Peyer's patch (tissue), 4 donors: ENCODE data around the gene RAB5A. TPM values are rescaled to one million over a fixed set of nuclear protein-coding genes. Genes with fewer than 3 reads are reported as not detected.
"Not testable (repeated sequence)": the region's sequence is repeated elsewhere in the genome, so short reads cannot be mapped to it uniquely, and the experiment has no call there.

Source experiments
- DNase-seq, 3 donors: peaks; one replicate each; pipeline ENCODE4 v3.0.0-alpha.2; 2017 to 2019
- H3K27ac ChIP-seq, 4 donors: fragments of 200-600 bp; sonication (generic); one replicate each; pipeline ENCODE4 v1.5.1; 2016 to 2019
- H3K27me3 ChIP-seq, 2 donors: fragments of 200-600 bp; sonication (generic); one replicate each; pipeline ENCODE4 v1.5.1; 2019
- H3K36me3 ChIP-seq, 3 donors: fragments of 200-600 bp; sonication (generic); one replicate each; pipeline ENCODE4 v1.5.1; 2016 to 2019
- H3K4me1 ChIP-seq, 4 donors: fragments of 200-600 bp; sonication (generic); one replicate each; pipeline ENCODE4 v1.5.1; 2016 to 2019
- H3K4me3 ChIP-seq, 4 donors: fragments of 200-600 bp; sonication (generic); 1 replicate in 3 of 4; 2 replicates in 1 of 4; pipeline ENCODE4 v1.5.1; 2016 to 2019; ENCODE audit warnings: mild to moderate bottlenecking in 1 of 4
- H3K9me3 ChIP-seq, 4 donors: fragments of 200-600 bp; sonication (generic); one replicate each; pipeline ENCODE4 v1.5.1; 2016 to 2019; ENCODE audit warnings: mild to moderate bottlenecking in 1 of 4
- POLR2A ChIP-seq, 2 donors: fragments of 450-650 bp; IDR thresholded peaks; one replicate each; pipeline ENCODE4 v1.5.1; 2017; ENCODE audit warnings: antibody characterized with exemption in 2 of 2, mild to moderate bottlenecking in 2 of 2, moderate library complexity in 2 of 2
- total RNA-seq, 4 donors: library from RNA; depleted of rRNA; stranded (reverse); fragments of >200 nt; gene quantifications; one replicate each; pipeline ENCODE4 v1.1.0, GENCODE V29; 2016
- TF ChIP-seq, protein P1 (sequence below), 6 experiments: fragments of 450-650 bp in 4 of 6; fragments of 200-600 bp in 2 of 6; sonication (generic) in 1 of 6; IDR thresholded peaks; one replicate each; pipeline ENCODE4 v1.5.1; 2017 to 2019; ENCODE audit warnings: antibody characterized with exemption in 6 of 6, mild to moderate bottlenecking in 3 of 6, moderate library complexity in 1 of 6

The RAB5A gene
- total RNA-seq, 4 donors from 2014 or later: 56.9 to 80.4 (median 66.2) TPM

DNA sequence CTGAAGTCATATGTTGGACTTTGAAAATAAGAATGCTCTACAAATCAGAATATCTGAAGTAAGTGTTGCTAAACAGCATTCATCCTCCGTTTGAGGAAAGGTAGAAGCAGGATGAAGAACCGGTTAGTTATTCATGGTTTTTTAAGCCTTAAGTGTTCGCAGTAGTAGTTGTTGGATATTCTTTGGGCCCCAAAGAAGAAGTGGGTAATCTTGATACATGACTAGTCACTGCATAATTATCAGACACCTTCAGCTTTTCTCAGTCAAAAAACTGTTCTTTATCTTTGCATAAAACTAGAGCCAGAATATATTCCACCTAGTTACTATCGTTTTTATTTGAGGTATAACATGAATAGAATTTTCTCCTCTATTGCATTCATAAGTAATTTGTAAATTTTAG is 13.8 kb downstream of the RAB5A start:
- no peaks in the 10 kb centered on the region for H3K36me3 ChIP-seq
- no peaks in the 10 kb centered on the region for H3K4me1 ChIP-seq
- no peak overlapping the region for H3K4me3 ChIP-seq
- no peaks in the 10 kb centered on the region for H3K27me3 ChIP-seq
- no peak overlapping the region for H3K27ac ChIP-seq
- DNase-seq: no peak
- no peak for TF ChIP-seq POLR2A (IDR thresholded peaks at IDR 0.05)
- TF ChIP-seq, protein P1, sequence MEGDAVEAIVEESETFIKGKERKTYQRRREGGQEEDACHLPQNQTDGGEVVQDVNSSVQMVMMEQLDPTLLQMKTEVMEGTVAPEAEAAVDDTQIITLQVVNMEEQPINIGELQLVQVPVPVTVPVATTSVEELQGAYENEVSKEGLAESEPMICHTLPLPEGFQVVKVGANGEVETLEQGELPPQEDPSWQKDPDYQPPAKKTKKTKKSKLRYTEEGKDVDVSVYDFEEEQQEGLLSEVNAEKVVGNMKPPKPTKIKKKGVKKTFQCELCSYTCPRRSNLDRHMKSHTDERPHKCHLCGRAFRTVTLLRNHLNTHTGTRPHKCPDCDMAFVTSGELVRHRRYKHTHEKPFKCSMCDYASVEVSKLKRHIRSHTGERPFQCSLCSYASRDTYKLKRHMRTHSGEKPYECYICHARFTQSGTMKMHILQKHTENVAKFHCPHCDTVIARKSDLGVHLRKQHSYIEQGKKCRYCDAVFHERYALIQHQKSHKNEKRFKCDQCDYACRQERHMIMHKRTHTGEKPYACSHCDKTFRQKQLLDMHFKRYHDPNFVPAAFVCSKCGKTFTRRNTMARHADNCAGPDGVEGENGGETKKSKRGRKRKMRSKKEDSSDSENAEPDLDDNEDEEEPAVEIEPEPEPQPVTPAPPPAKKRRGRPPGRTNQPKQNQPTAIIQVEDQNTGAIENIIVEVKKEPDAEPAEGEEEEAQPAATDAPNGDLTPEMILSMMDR (IDR thresholded peaks at IDR 0.05): no peak
- H3K9me3 ChIP-seq: no peaks in the 10 kb centered on the region

DNA sequence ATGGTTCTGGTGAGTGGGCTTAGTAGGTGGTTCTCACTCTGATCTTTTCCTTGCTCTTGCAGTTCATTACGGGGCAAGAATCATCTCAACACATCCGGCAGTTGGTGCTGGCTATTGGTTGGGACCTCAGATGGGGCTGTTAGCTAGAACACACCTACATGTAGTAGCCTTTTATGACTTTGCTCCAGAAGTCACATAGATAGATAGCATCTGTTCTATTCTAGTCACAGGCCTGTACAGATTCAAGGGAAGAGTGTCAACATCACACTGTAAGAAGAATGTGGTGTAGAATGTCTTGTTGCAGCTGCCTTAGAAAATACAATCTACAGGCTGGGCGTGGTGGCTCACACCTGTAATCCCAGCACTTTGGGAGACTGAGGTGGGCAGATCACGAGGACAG is 15.1 kb downstream of the RAB5A start:
- no peaks in the 10 kb centered on the region for H3K4me1 ChIP-seq
- no peak for DNase-seq
- no peaks in the 10 kb centered on the region for H3K36me3 ChIP-seq
- H3K9me3 ChIP-seq: no peaks in the 10 kb centered on the region
- H3K4me3 ChIP-seq: no peak overlapping the region
- H3K27ac ChIP-seq: no peak overlapping the region
- TF ChIP-seq, protein P1 (IDR thresholded peaks at IDR 0.05): no peak
- TF ChIP-seq POLR2A (IDR thresholded peaks at IDR 0.05): no peak
- H3K27me3 ChIP-seq: no peaks in the 10 kb centered on the region

DNA sequence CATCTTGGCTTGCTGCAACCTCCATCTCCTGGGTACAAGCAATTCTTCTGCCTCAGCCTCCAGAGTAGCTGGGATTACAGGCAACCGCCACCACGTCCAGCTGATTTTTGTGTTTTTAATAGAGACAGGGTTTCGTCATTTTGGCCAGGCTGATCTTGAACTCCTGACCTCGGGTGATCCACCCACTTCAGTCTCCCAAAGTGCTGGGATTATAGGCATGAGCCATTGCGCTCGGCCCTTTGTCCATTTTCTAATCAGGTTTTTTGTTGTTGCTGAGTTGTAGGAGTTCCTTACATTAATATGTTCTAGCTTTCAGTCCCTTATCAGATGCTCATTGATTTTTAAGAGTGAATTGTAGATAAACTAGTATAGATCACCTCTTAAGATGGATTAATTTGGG is 20.3 kb downstream of the RAB5A start:
- H3K27me3 ChIP-seq: no peaks in the 10 kb centered on the region
- no peaks in the 10 kb centered on the region for H3K36me3 ChIP-seq
- H3K9me3 ChIP-seq: no peaks in the 10 kb centered on the region
- TF ChIP-seq POLR2A (IDR thresholded peaks at IDR 0.05): no peak
- TF ChIP-seq, protein P1 (IDR thresholded peaks at IDR 0.05): no peak
- no peaks in the 10 kb centered on the region for H3K4me1 ChIP-seq
- no peak overlapping the region for H3K27ac ChIP-seq
- no peak overlapping the region for H3K4me3 ChIP-seq
- no peak for DNase-seq

DNA sequence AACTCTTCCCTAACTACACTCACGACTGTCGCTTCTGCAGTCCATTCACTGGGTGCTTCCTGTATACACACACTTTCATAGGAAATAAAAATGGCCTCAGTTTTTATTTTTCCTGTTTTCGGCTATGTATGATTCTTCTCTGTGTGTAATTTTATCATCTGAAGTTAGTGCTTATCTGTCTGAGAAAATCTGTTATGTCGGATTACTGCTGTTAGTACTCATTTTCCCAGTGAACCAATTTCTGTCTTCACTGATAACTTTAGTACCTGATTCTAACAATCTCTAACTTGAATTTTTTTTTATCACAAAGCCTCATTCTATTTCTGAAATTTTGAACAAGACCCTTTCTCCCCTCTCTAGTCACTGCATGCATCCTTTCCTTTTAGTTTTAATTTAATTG is 20.9 kb downstream of the RAB5A start:
- H3K9me3 ChIP-seq: no peaks in the 10 kb centered on the region
- no peaks in the 10 kb centered on the region for H3K27me3 ChIP-seq
- no peaks in the 10 kb centered on the region for H3K4me1 ChIP-seq
- H3K27ac ChIP-seq: no peak overlapping the region
- H3K36me3 ChIP-seq: no peaks in the 10 kb centered on the region
- no peak for DNase-seq
- H3K4me3 ChIP-seq: no peak overlapping the region
- no peak for TF ChIP-seq POLR2A (IDR thresholded peaks at IDR 0.05)
- TF ChIP-seq, protein P1 (IDR thresholded peaks at IDR 0.05): no peak

DNA sequence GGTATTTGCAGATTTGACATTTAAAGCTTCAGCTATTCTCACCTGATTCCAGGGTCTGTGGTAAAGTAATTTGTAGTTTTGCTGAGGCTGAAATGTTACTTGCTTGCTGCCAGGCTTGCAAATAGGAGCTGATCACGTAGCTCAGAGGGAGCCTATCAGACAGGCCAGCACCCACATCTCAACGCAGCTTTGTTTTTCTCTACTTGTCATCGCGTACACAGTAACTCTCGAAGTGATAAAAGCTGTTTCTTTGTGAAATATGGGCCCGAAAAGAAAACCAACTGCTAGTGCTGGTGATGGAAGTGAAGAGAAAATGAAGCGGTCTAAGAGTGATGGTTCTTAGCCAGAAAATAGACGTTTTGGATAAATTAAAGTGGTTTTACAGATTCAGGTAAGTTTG is 23.4 kb downstream of the RAB5A start:
- no peaks in the 10 kb centered on the region for H3K9me3 ChIP-seq
- H3K36me3 ChIP-seq: peaks cover 0 to 12% (median 0%) of the 10 kb centered on the region in 3 donors
- TF ChIP-seq POLR2A (IDR thresholded peaks at IDR 0.05): no peak
- TF ChIP-seq, protein P1 (IDR thresholded peaks at IDR 0.05): no peak
- H3K4me1 ChIP-seq: no peaks in the 10 kb centered on the region
- no peaks in the 10 kb centered on the region for H3K27me3 ChIP-seq
- no peak overlapping the region for H3K4me3 ChIP-seq
- H3K27ac ChIP-seq: no peak overlapping the region
- no peak for DNase-seq

DNA sequence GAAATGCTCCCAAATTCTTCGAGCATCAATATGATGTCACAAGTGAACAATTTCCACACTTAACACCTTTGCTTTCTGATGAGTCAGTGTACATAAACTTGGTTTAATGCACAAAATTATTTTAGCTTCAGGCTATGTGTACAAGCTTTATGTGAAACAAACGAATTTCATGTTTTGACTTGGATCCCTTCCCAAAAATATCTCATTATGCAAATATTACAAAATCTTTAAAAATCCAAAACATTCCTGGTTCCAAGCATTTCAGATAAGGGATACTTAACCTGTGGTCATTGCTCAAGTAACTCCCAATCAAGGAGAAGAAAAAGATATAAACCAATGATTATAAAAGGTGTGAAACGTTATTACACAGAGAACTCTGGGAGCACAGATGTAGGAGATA is 25.2 kb downstream of the RAB5A start:
- no peak for DNase-seq
- H3K4me3 ChIP-seq: no peak overlapping the region
- no peaks in the 10 kb centered on the region for H3K4me1 ChIP-seq
- H3K36me3 ChIP-seq: peaks cover 0 to 28% (median 0%) of the 10 kb centered on the region in 3 donors
- no peaks in the 10 kb centered on the region for H3K27me3 ChIP-seq
- no peak overlapping the region for H3K27ac ChIP-seq
- TF ChIP-seq, protein P1 (IDR thresholded peaks at IDR 0.05): no peak
- TF ChIP-seq POLR2A (IDR thresholded peaks at IDR 0.05): no peak
- no peaks in the 10 kb centered on the region for H3K9me3 ChIP-seq

DNA sequence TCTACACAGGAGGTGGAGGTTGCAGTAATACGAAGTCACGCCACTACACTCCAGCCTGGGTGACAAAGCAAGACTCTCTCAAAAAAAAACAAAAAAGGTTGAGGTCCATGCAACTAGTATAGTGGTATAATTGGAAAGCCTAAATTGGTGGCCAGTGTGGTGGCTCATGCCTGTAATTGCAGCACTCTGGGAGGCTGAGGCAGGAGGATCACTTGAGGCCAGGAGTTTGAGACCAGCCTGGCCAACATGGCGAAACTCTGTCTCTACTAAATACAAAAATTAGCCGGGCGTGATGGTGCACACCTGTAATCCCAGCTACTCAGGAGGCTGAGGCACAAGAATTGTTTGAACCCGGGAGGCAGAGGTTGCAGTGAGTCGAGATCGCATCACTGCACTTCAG is 42.0 kb downstream of the RAB5A start:
- not testable (repeated sequence) for H3K36me3 ChIP-seq, H3K4me1 ChIP-seq

More for the DNA sequence above, 42.0 kb downstream of the RAB5A start:
- not testable (repeated sequence) for H3K27me3 ChIP-seq, H3K9me3 ChIP-seq, H3K4me3 ChIP-seq, DNase-seq, H3K27ac ChIP-seq
